GM18508 (cell line): ENCODE measurements around the gene CDK5R2.

ENCODE experiments used
- ATAC-seq: cut with Tn5 transposase; IDR thresholded peaks from one replicate; pipeline ENCODE4 v1.9.1; 2021; ENCODE audit warnings: moderate number of reproducible peaks; ENCODE audit not compliant: insufficient read depth, unreplicated experiment

Gene CDK5R2

GRCh38 chr2:219001577-219002394 is 42.3 kb downstream of the CDK5R2 start:
- no peak for ATAC-seq

- ATAC-seq: no peak
Observed at GRCh38 chr2:219002395-219003266, 43.2 kb downstream of the CDK5R2 start.

GRCh38 chr2:219003267-219003634 is 43.8 kb downstream of the CDK5R2 start:
- no peak for ATAC-seq

DNA sequence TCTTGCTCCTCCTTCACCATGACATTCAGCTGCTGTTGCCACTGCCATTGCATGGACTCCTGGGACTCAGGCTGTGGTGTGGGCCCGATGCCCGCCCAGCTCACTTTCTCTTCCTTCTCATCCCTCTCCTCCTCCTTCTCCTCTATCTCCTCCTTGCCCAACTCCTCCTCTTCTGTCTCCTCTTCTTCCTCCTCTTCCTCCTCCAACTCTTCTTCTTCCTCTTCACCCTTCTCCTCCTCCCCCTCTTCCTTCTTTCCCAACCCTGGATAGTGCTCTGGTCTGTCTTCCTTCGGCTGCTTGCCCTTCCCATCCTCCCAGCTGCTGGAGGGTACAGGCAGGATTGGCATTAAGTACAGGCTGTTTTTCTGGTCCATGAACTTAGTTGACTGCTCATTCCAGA is 44.5 kb downstream of the CDK5R2 start:
- ATAC-seq: no peak

GRCh38 chr2:219009294-219009693 is 49.8 kb downstream of the CDK5R2 start:
- no peak for ATAC-seq

DNA sequence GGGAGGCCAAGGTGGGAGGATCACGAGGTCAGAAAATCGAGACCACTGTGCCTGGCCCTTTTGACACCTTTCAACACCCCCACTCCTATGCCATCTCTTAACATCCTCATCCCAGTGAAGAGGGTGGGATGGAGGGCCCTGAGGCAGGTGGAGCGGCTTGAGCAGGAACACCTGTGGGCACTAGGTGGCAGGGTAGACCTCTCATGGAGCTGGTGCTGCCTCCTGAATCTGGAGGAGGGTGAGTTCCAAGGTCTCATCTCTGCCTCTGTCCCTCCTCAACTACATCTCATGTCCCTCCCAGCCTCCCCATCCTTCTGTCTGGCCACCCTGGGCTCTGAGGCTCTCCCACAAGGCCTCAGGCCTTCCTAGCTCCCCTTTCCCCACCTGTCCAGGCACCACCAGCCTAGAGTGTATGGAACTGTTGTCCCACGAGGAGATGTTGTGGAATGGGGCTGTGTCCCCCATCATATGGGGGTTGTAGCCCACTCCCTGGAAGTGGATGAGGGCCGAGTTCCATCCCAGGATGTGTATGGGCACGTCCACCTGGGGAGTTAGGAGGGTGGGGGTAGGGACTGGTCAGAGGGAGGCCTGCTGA is 50.8 kb downstream of the CDK5R2 start:
- no peak for ATAC-seq

GRCh38 chr2:219010873-219011272 is 51.4 kb downstream of the CDK5R2 start:
- ATAC-seq: no peak
